Cardiac muscle cell (in vitro differentiated cells and primary cell): ENCODE data around the gene ARL6IP6. TPM values are rescaled to one million over a fixed set of nuclear protein-coding genes. Genes with fewer than 3 reads are reported as not detected.
"Not testable (repeated sequence)": the region's sequence is repeated elsewhere in the genome, so short reads cannot be mapped to it uniquely, and the experiment has no call there.

Experiments
- DNase-seq, 2 donors: peaks; one replicate each; pipeline versions ENCODE4 v3.0.0 to v3.0.0-alpha.2; 2010 to 2017; ENCODE audit warnings: low read depth in 1 of 2, low spot score in 1 of 2
- H3K27ac ChIP-seq: fragments of 200-600 bp; sonication (generic); 2 replicates; pipeline ENCODE4 v1.5.1; 2016
- H3K27me3 ChIP-seq: fragments of 200-600 bp; sonication (generic); 2 replicates; pipeline ENCODE4 v1.6.0; 2016; ENCODE audit warnings: control low read depth
- H3K36me3 ChIP-seq: fragments of 200-600 bp; sonication (generic); 2 replicates; pipeline ENCODE4 v1.5.1; 2016; ENCODE audit warnings: control low read depth
- H3K4me1 ChIP-seq: fragments of 200-600 bp; sonication (generic); 2 replicates; pipeline ENCODE4 v1.8.1; 2017; ENCODE audit warnings: low read depth, mild to moderate bottlenecking, mixed run types
- H3K4me3 ChIP-seq: fragments of 200-600 bp; sonication (generic); 2 replicates; pipeline ENCODE4 v1.5.1; 2016; ENCODE audit warnings: mild to moderate bottlenecking
- H3K9me3 ChIP-seq: fragments of 200-600 bp; sonication (generic); 2 replicates; pipeline ENCODE4 v1.5.1; 2017; ENCODE audit warnings: low read depth, mild to moderate bottlenecking, control low read depth
- CTCF ChIP-seq: IDR thresholded peaks from 2 replicates; pipeline ENCODE4 v1.5.1; 2012; ENCODE audit warnings: low read depth, mild to moderate bottlenecking, low read length
- polyA plus RNA-seq: library from polyadenylated mRNA; unstranded; fragments of >200 nt; fragmentation: Nextera tagmentation; extraction: Ambion mirVana; gene quantifications from 2 replicates; pipeline ENCODE4 v1.2.1, GENCODE V29; 2016
- total RNA-seq: library from RNA; depleted of rRNA; stranded (reverse); fragments of >200 nt; gene quantifications from 2 replicates; pipeline ENCODE4 v1.2.3, GENCODE V29; 2016

The ARL6IP6 gene
- total and polyA plus RNA-seq, 2 experiments from 2014 or later = 24.1 to 27.9 TPM

GRCh38 chr2:152762202-152762601 lies 43.8 kb downstream of the ARL6IP6 start:
- DNase-seq = peak in 1 of 2 donors; percentile 95
- H3K9me3 ChIP-seq = no peaks in the 10 kb centered on the region
- no peak overlapping the region for H3K27ac ChIP-seq
- no peaks in the 10 kb centered on the region for H3K4me1 ChIP-seq
- TF ChIP-seq CTCF = no peak
- H3K4me3 ChIP-seq = no peak overlapping the region
- H3K27me3 ChIP-seq = no peaks in the 10 kb centered on the region
- H3K36me3 ChIP-seq = peaks cover 5% of the 10 kb centered on the region

DNA sequence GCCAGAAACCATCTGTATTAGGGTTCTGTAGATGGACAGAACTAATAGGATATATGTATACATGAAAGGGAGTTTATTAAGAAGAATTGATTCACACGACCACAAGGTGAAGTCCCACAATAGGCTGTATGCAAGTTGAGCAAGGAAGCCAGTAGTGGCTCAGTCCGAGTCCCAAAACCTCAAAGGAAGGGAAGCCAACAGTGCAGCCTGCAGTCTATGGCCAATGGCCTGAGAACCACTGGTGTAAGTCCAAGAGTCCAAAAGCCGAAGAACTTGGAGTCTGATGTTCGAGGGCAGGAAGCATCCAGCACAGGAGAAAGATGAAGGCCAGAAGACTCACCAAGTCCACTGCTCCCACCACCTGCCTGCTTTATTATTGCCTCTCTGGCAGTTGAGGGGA lies 44.8 kb downstream of the ARL6IP6 start:
- not testable (repeated sequence) for DNase-seq, H3K36me3 ChIP-seq, H3K4me1 ChIP-seq, H3K9me3 ChIP-seq, H3K27ac ChIP-seq, H3K4me3 ChIP-seq, H3K27me3 ChIP-seq

DNA sequence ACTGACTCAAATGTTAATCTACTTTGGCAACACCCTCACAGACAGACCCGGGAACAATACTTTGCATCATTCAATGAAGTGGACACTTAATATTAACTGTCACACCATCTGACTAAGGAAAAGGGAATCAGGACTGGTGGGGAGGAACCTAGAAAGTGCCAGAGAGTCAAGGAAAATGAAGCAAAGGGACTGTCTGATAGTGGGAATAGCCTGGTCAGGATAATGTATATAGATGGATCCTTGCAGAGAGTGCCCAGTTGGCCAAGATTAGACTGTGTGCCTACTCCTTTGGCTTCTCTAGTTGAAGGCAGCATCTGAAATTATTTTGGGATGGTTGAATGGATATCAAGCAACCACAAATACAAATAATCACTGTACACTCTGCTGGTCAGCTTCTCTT lies 45.2 kb downstream of the ARL6IP6 start:
- peaks cover 5% of the 10 kb centered on the region for H3K36me3 ChIP-seq
- no peaks in the 10 kb centered on the region for H3K27me3 ChIP-seq
- no peaks in the 10 kb centered on the region for H3K4me1 ChIP-seq
- no peak for DNase-seq
- H3K4me3 ChIP-seq = no peak overlapping the region
- TF ChIP-seq CTCF = no peak
- H3K9me3 ChIP-seq = no peaks in the 10 kb centered on the region
- H3K27ac ChIP-seq = no peak overlapping the region

- Histone ChIP-seq H3K4me3 (no peak overlapping the region), H3K27me3 (no peaks in the 10 kb centered on the region), H3K9me3 (no peaks in the 10 kb centered on the region), H3K27ac (no peak overlapping the region), H3K4me1 (no peaks in the 10 kb centered on the region), H3K36me3 (no peaks in the 10 kb centered on the region)
- peak in 1 of 2 donors; percentile 92 for DNase-seq
- no peak for TF ChIP-seq CTCF
Measured at GRCh38 chr2:152766928-152767327, 48.5 kb downstream of the ARL6IP6 start.

DNA sequence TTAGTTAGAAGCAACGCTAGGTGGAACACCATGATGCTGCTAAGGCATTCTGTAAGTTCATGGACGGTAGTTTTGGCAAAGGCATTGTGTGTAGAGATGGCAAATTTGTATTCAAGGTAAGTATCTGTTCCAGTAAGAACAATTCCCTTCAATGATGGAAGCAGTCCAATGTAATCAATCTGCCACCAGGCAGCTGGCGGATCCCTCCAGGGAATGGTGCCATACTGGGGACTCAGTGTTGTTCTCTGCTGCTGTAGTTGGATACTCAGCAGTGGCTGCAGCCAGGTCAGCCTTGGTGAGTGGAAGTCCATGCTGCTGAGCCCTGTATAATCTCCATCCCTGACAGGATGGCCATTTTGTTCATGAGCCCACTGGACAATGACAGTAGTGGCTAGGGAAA lies 62.8 kb downstream of the ARL6IP6 start:
- H3K36me3 ChIP-seq = no peaks in the 10 kb centered on the region
- H3K9me3 ChIP-seq = no peaks in the 10 kb centered on the region
- no peak overlapping the region for H3K27ac ChIP-seq
- H3K27me3 ChIP-seq = no peaks in the 10 kb centered on the region
- no peaks in the 10 kb centered on the region for H3K4me1 ChIP-seq
- no peak for DNase-seq
- no peak for TF ChIP-seq CTCF
- H3K4me3 ChIP-seq = no peak overlapping the region

GRCh38 chr2:152782171-152782570 lies 63.8 kb downstream of the ARL6IP6 start:
- Histone ChIP-seq H3K27me3 (no peaks in the 10 kb centered on the region), H3K4me1 (no peaks in the 10 kb centered on the region), H3K27ac (no peak overlapping the region), H3K36me3 (no peaks in the 10 kb centered on the region), H3K9me3 (no peaks in the 10 kb centered on the region), H3K4me3 (no peak overlapping the region)
- no peak for TF ChIP-seq CTCF
- no peak for DNase-seq
